GM12878 (cell line): ENCODE measurements around the gene ZNF839. TPM values are rescaled to one million over a fixed set of nuclear protein-coding genes. Genes with fewer than 3 reads are reported as not detected.

ENCODE experiments used
- ATAC-seq: fragments of 200-7000 bp; cut with Tn5 transposase; 3 replicates; pipeline ENCODE4 v1.9.1; 2020; ENCODE audit warnings: mild to moderate bottlenecking, moderate library complexity
- BruUV-seq: library from RNA; stranded (reverse); fragments of 400-500 nt; replicated peaks from 2 replicates; lab custom pipeline; 2021; lab: Mats Ljungman, UMichigan
- CTCF ChIA-PET: fragments of 300-600 bp; sonication (Branson Sonifier 250); formaldehyde crosslinking; extraction: SDS; loops from one replicate; lab custom pipeline; 2021; ENCODE audit warnings: inconsistent platforms; lab: Yijun Ruan, JAX
- POLR2A ChIA-PET: fragments of 350-600 bp; formaldehyde crosslinking; extraction: SDS; loops from one replicate; lab custom pipeline; 2021; ENCODE audit warnings: inconsistent platforms; lab: Charles Lee
- RAD21 ChIA-PET: fragments of 300-600 bp; sonication (Branson Sonifier 250); formaldehyde crosslinking; loops from one replicate; lab custom pipeline; 2023; ENCODE audit warnings: antibody characterized with exemption; ENCODE audit not compliant: unreplicated experiment; lab: Charles Lee
- SMC1A ChIA-PET: fragments of 300-600 bp; sonication (Branson Sonifier 250); formaldehyde crosslinking; loops from one replicate; lab custom pipeline; 2023; ENCODE audit not compliant: unreplicated experiment, uncharacterized antibody; lab: Charles Lee
- DNase-seq: peaks from one replicate; pipeline ENCODE4 v3.0.0-alpha.2; 2011; ENCODE audit warnings: low read depth, low spot score
- FAIRE-seq: peaks from 3 replicates; lab custom pipeline; 2011; peaks lifted over from hg19 to GRCh38; lab: Jason Lieb, UNC
- H2AFZ ChIP-seq: 2 replicates; pipeline ENCODE4 v1.6.0; 2011; ENCODE audit warnings: low read depth, low read length, control low read depth; ENCODE audit not compliant: control insufficient read depth
- H3K27ac ChIP-seq: 2 replicates; pipeline ENCODE4 v1.5.1; 2011; ENCODE audit warnings: control low read depth; ENCODE audit not compliant: control insufficient read depth, insufficient read depth
- H3K27me3 ChIP-seq, 2 experiments: replicated peaks in 1 of 2; 2 replicates each; pipeline versions ENCODE4 v1.6.0 to v1.6.1; 2011; ENCODE audit warnings: low read length in 1 of 2; ENCODE audit not compliant: control insufficient read depth in 2 of 2, insufficient read depth in 2 of 2
- H3K36me3 ChIP-seq, 2 experiments: 2 replicates each; pipeline ENCODE4 v1.5.1; 2011; ENCODE audit warnings: low read length in 1 of 2; ENCODE audit not compliant: control insufficient read depth in 2 of 2, insufficient read depth in 2 of 2
- H3K4me1 ChIP-seq: 2 replicates; pipeline ENCODE4 v1.6.1; 2011; ENCODE audit warnings: mild to moderate bottlenecking, low read length, moderate library complexity, mixed read lengths; ENCODE audit not compliant: control insufficient read depth, insufficient read depth
- H3K4me2 ChIP-seq: 2 replicates; pipeline ENCODE4 v1.6.0; 2011; ENCODE audit warnings: control low read depth; ENCODE audit not compliant: control insufficient read depth, insufficient read depth
- H3K4me3 ChIP-seq: fragments of 200-600 bp; sonication (generic); 2 replicates; pipeline ENCODE4 v1.5.1; 2016
- H3K79me2 ChIP-seq: 2 replicates; pipeline ENCODE4 v1.6.0; 2011; ENCODE audit warnings: low read length; ENCODE audit not compliant: control insufficient read depth, insufficient read depth
- H3K9ac ChIP-seq: 2 replicates; pipeline ENCODE4 v1.8.0; 2011; ENCODE audit warnings: low read length, control low read depth, mixed read lengths; ENCODE audit not compliant: control insufficient read depth, insufficient read depth
- H3K9me3 ChIP-seq: replicated peaks from 3 replicates; pipeline ENCODE4 v1.5.1; 2011; ENCODE audit warnings: mild to moderate bottlenecking, low read length; ENCODE audit not compliant: control insufficient read depth, insufficient read depth
- H4K20me1 ChIP-seq: 2 replicates; pipeline ENCODE4 v1.6.0; 2011; ENCODE audit not compliant: control insufficient read depth, insufficient read depth
- CBX3 ChIP-seq: fragments of 200-600 bp; sonication (generic); IDR thresholded peaks from 2 replicates; pipeline ENCODE4 v1.6.1; 2016; ENCODE audit warnings: low read depth, borderline replicate concordance
- CHD1 ChIP-seq: IDR thresholded peaks from 2 replicates; pipeline ENCODE4 v1.6.1; 2012; ENCODE audit warnings: low read depth, low read length, improper control_type of control experiment
- CHD4 ChIP-seq: fragments of 200-600 bp; sonication (generic); IDR thresholded peaks from 2 replicates; pipeline ENCODE4 v1.6.1; 2016; ENCODE audit warnings: mild to moderate bottlenecking
- E4F1 ChIP-seq: fragments of 450-650 bp; IDR thresholded peaks from 2 replicates; pipeline ENCODE4 v1.6.1; 2018; ENCODE audit warnings: borderline replicate concordance, mild to moderate bottlenecking; ENCODE audit not compliant: partially characterized antibody
- ESRRA ChIP-seq: IDR thresholded peaks from 2 replicates; pipeline ENCODE4 v1.6.1; 2012; ENCODE audit warnings: mild to moderate bottlenecking, low read length, improper control_type of control experiment
- IKZF1 ChIP-seq: fragments of 450-650 bp; conservative IDR thresholded peaks from 2 replicates; pipeline ENCODE4 v1.6.1; 2017; ENCODE audit warnings: antibody characterized with exemption, mild to moderate bottlenecking
- IRF3 ChIP-seq: fragments of 450-650 bp; IDR thresholded peaks from 2 replicates; pipeline ENCODE4 v1.6.1; 2014; ENCODE audit warnings: mild to moderate bottlenecking
- JUNB ChIP-seq: IDR thresholded peaks from 2 replicates; pipeline ENCODE4 v1.6.1; 2016; ENCODE audit warnings: antibody characterized with exemption, mild to moderate bottlenecking
- MXI1 ChIP-seq: fragments of 150-350 bp; IDR thresholded peaks from 2 replicates; pipeline ENCODE4 v1.6.1; 2011; ENCODE audit warnings: low read depth, mild to moderate bottlenecking, inconsistent platforms, low read length, improper control_type of control experiment
- NKRF ChIP-seq: fragments of 450-650 bp; conservative IDR thresholded peaks from 2 replicates; pipeline ENCODE4 v1.6.1; 2017; ENCODE audit warnings: mild to moderate bottlenecking, moderate library complexity
- NR2C1 ChIP-seq: fragments of 450-650 bp; IDR thresholded peaks from 2 replicates; pipeline ENCODE4 v1.6.1; 2017; ENCODE audit warnings: antibody characterized with exemption, mild to moderate bottlenecking, moderate library complexity
- POLR2AphosphoS5 ChIP-seq: IDR thresholded peaks from 2 replicates; pipeline ENCODE4 v1.6.1; 2011; ENCODE audit warnings: mild to moderate bottlenecking, low read length, inconsistent platforms
- RFX5 ChIP-seq: IDR thresholded peaks from 2 replicates; pipeline ENCODE4 v1.6.1; 2011; ENCODE audit warnings: low read depth, low read length, improper control_type of control experiment
- WRNIP1 ChIP-seq: IDR thresholded peaks from 2 replicates; pipeline ENCODE4 v1.6.1; 2011; ENCODE audit warnings: low read depth, low read length, improper control_type of control experiment, borderline replicate concordance
- YY1 ChIP-seq: IDR thresholded peaks from 2 replicates; pipeline ENCODE4 v1.6.1; 2011; ENCODE audit warnings: low read depth, mild to moderate bottlenecking, low read length
- ZNF384 ChIP-seq: IDR thresholded peaks from 2 replicates; pipeline ENCODE4 v1.6.1; 2012; ENCODE audit warnings: low read depth, mild to moderate bottlenecking, low read length, improper control_type of control experiment, borderline replicate concordance
- WGBS: methylation state at CpG from one replicate; pipeline ENCODE4 v1.1.6; 2016; ENCODE audit warnings: low lambda C conversion rate; ENCODE audit not compliant: insufficient replicate concordance, insufficient coverage; ENCODE audit errors: missing lambda C conversion rate; 5-methylcytosine and 5-hydroxymethylcytosine counted together
- in situ Hi-C: fragments of 300-500 bp; cut with MboI; formaldehyde crosslinking; loops from 9 replicates; pipeline ENCODE4 v1.14.3; 2018; ENCODE audit warnings: mixed read lengths
- intact Hi-C: fragments of 100-400 bp; cut with micrococcal nuclease; formaldehyde crosslinking; loops from one replicate; pipeline ENCODE4 v1.14.2; 2022; ENCODE audit not compliant: unreplicated experiment
- polyA plus RNA-seq, 11 experiments: library from polyadenylated mRNA; depleted of rRNA in 4 of 11; unstranded in 6 of 11; stranded (reverse) in 5 of 11; fragments of >200 nt; fragmentation: Nextera tagmentation in 4 of 11; fragmentation: Illumina TruSeq in 1 of 11; extraction: Ambion mirVana in 4 of 11; extraction: Trizol in 1 of 11; gene quantifications; 1 replicate in 1 of 11; 2 replicates in 10 of 11; pipeline versions ENCODE4 v1.2.1 to v1.2.3, GENCODE V29; 2011 to 2016; ENCODE audit warnings: inconsistent platforms in 2 of 11, missing spikeins in 2 of 11, low read depth in 1 of 11
- total RNA-seq, 4 experiments: library from RNA; depleted of rRNA in 3 of 4; stranded (reverse); fragments of >200 nt in 3 of 4; fragmentation: Illumina TruSeq in 1 of 4; extraction: Trizol in 1 of 4; gene quantifications; 2 replicates each; pipeline versions ENCODE4 v1.2.1 to v1.2.3, GENCODE V29; 2013 to 2021
- TF ChIP-seq, protein P1 (sequence below): fragments of 450-650 bp; IDR thresholded peaks from 2 replicates; pipeline ENCODE4 v1.6.1; 2016; ENCODE audit warnings: mild to moderate bottlenecking

Gene ZNF839
- total and polyA plus RNA-seq, 10 of the 15 experiments (the other 5 are each of a cell fraction or from before 2014, with no cell fraction given): 1.4 to 14.4 (median 8.6) TPM

GRCh38 chr14:102363182-102363943 is 43.8 kb downstream of the ZNF839 start (continued):
- TF ChIP-seq RFX5 (no peak), WRNIP1 (no peak), NKRF (peak; percentile 41; the same call in 1 of the 2 replicates), IKZF1 (peak; percentile 61; the same call in 1 of the 2 replicates), YY1 (no peak), ZNF384 (no peak), POLR2AphosphoS5 (no peak)
- TF ChIP-seq, all 136 proteins: peak for 3

DNA sequence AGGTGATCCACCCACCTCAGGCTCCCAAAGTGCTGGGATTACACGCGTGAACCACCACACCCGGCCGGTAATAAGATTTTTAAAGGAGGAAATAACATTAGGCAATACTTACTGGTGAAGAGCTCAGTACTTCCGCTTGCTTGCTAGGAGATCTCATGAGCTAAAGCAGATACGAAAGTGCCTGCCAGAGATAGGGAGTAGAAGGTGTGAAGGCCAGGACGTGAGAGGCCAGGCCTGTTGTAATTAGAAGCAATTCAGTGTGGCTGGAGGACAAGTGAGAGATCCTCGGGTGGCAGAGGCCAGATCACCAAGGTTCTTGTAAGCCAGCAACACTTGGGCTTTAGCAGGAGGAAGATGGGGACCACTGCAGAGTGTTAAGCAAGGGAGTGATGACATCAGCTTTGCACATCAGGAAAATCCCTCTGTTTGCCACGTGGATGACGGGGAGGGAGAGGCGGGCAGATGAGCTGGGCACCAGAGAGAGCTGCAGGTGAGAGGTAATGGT is 50.8 kb downstream of the ZNF839 start:
- POLR2A ChIA-PET: no interaction called here
- H3K79me2 ChIP-seq: no peaks in the 10 kb centered on the region; the same call in none of the 2 replicates
- H3K27ac ChIP-seq: no peak overlapping the region
- no peaks in the 10 kb centered on the region for H4K20me1 ChIP-seq
- no peaks in the 10 kb centered on the region for H3K27me3 ChIP-seq
- no peaks in the 10 kb centered on the region for H3K36me3 ChIP-seq
- DNase-seq (no peak), ATAC-seq (no peak), FAIRE-seq (no peak)
- no peak overlapping the region for H3K4me3 ChIP-seq
- in situ Hi-C loops (no loop called here), intact Hi-C loops (no loop called here)
- BruUV-seq: no TSS peak
- H3K4me2 ChIP-seq: no peak overlapping the region
- RAD21 ChIA-PET: no interaction called here
- H2AFZ ChIP-seq: no peak overlapping the region
- SMC1A ChIA-PET: no interaction called here
- peaks cover 31% of the 10 kb centered on the region for H3K4me1 ChIP-seq
- H3K9ac ChIP-seq: no peak overlapping the region
- CTCF ChIA-PET: interaction anchor here (1.2 kb wide), 1 partner anchor 21 kb away, joined by 3 read pairs; no protein-coding TSS in a partner anchor
- H3K9me3 ChIP-seq: no peaks in the 10 kb centered on the region
- WGBS: 88% methylated on average over 11 of the region's 11 CpGs
- TF ChIP-seq CHD4 (no peak), CBX3 (no peak), ESRRA (no peak), CHD1 (no peak), NR2C1 (no peak), JUNB (no peak), IRF3 (no peak), MXI1 (no peak), E4F1 (no peak)
- TF ChIP-seq, protein P1, sequence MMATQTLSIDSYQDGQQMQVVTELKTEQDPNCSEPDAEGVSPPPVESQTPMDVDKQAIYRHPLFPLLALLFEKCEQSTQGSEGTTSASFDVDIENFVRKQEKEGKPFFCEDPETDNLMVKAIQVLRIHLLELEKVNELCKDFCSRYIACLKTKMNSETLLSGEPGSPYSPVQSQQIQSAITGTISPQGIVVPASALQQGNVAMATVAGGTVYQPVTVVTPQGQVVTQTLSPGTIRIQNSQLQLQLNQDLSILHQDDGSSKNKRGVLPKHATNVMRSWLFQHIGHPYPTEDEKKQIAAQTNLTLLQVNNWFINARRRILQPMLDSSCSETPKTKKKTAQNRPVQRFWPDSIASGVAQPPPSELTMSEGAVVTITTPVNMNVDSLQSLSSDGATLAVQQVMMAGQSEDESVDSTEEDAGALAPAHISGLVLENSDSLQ: no peak
